ENCODE results near the gene SSR2.
A peak's percentile ranks its signal among the peaks of the same experiment; 100 is the strongest.

Gene SSR2

GRCh38 chr1:155989242-155990004 lies 31.3 kb downstream of the SSR2 start (continued):
- TF ChIP-seq ZNF76 (tag by site-specific recombination; IDR thresholded peaks at IDR 0.05; ENCODE audit: borderline replicate concordance, low read depth) (no peak), YY1 (tag by site-specific recombination; IDR thresholded peaks at IDR 0.05) (no peak), ZNF423 (tag by site-specific recombination; IDR thresholded peaks at IDR 0.05) (no peak), ZNF148 (tag by site-specific recombination; IDR thresholded peaks at IDR 0.05; ENCODE audit: borderline replicate concordance) (no peak), ZBTB17 (tag by site-specific recombination; IDR thresholded peaks at IDR 0.05) (peak; percentile 39; the same call in 1 of the 2 replicates), SP7 (tag by site-specific recombination; IDR thresholded peaks at IDR 0.05) (no peak), BCL11B (tag by site-specific recombination; IDR thresholded peaks at IDR 0.05; ENCODE audit: low read depth) (no peak), ZNF2 (tag by site-specific recombination; IDR thresholded peaks at IDR 0.05) (peak; percentile 66; the same call in 1 of the 2 replicates), ZNF341 (tag by site-specific recombination; IDR thresholded peaks at IDR 0.05; ENCODE audit: low read depth) (no peak), KLF1 (tag by site-specific recombination; IDR thresholded peaks at IDR 0.05) (0 out of 2 replicates have a peak, but pooled peaks have one; percentile 36), KLF8 (tag by site-specific recombination; IDR thresholded peaks at IDR 0.05) (no peak)
- TF ChIP-seq, protein P1, sequence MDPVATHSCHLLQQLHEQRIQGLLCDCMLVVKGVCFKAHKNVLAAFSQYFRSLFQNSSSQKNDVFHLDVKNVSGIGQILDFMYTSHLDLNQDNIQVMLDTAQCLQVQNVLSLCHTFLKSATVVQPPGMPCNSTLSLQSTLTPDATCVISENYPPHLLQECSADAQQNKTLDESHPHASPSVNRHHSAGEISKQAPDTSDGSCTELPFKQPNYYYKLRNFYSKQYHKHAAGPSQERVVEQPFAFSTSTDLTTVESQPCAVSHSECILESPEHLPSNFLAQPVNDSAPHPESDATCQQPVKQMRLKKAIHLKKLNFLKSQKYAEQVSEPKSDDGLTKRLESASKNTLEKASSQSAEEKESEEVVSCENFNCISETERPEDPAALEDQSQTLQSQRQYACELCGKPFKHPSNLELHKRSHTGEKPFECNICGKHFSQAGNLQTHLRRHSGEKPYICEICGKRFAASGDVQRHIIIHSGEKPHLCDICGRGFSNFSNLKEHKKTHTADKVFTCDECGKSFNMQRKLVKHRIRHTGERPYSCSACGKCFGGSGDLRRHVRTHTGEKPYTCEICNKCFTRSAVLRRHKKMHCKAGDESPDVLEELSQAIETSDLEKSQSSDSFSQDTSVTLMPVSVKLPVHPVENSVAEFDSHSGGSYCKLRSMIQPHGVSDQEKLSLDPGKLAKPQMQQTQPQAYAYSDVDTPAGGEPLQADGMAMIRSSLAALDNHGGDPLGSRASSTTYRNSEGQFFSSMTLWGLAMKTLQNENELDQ (tag by site-specific recombination; IDR thresholded peaks at IDR 0.05; ENCODE audit: low read depth), result no peak
- TF ChIP-seq, protein P2, sequence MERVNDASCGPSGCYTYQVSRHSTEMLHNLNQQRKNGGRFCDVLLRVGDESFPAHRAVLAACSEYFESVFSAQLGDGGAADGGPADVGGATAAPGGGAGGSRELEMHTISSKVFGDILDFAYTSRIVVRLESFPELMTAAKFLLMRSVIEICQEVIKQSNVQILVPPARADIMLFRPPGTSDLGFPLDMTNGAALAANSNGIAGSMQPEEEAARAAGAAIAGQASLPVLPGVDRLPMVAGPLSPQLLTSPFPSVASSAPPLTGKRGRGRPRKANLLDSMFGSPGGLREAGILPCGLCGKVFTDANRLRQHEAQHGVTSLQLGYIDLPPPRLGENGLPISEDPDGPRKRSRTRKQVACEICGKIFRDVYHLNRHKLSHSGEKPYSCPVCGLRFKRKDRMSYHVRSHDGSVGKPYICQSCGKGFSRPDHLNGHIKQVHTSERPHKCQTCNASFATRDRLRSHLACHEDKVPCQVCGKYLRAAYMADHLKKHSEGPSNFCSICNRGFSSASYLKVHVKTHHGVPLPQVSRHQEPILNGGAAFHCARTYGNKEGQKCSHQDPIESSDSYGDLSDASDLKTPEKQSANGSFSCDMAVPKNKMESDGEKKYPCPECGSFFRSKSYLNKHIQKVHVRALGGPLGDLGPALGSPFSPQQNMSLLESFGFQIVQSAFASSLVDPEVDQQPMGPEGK (tag by site-specific recombination; IDR thresholded peaks at IDR 0.05), result 0 out of 2 replicates have a peak, but pooled peaks have one; percentile 29
- TF ChIP-seq, protein P3, sequence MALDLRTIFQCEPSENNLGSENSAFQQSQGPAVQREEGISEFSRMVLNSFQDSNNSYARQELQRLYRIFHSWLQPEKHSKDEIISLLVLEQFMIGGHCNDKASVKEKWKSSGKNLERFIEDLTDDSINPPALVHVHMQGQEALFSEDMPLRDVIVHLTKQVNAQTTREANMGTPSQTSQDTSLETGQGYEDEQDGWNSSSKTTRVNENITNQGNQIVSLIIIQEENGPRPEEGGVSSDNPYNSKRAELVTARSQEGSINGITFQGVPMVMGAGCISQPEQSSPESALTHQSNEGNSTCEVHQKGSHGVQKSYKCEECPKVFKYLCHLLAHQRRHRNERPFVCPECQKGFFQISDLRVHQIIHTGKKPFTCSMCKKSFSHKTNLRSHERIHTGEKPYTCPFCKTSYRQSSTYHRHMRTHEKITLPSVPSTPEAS (tag by site-specific recombination; IDR thresholded peaks at IDR 0.05), result no peak
- TF ChIP-seq, protein P4, sequence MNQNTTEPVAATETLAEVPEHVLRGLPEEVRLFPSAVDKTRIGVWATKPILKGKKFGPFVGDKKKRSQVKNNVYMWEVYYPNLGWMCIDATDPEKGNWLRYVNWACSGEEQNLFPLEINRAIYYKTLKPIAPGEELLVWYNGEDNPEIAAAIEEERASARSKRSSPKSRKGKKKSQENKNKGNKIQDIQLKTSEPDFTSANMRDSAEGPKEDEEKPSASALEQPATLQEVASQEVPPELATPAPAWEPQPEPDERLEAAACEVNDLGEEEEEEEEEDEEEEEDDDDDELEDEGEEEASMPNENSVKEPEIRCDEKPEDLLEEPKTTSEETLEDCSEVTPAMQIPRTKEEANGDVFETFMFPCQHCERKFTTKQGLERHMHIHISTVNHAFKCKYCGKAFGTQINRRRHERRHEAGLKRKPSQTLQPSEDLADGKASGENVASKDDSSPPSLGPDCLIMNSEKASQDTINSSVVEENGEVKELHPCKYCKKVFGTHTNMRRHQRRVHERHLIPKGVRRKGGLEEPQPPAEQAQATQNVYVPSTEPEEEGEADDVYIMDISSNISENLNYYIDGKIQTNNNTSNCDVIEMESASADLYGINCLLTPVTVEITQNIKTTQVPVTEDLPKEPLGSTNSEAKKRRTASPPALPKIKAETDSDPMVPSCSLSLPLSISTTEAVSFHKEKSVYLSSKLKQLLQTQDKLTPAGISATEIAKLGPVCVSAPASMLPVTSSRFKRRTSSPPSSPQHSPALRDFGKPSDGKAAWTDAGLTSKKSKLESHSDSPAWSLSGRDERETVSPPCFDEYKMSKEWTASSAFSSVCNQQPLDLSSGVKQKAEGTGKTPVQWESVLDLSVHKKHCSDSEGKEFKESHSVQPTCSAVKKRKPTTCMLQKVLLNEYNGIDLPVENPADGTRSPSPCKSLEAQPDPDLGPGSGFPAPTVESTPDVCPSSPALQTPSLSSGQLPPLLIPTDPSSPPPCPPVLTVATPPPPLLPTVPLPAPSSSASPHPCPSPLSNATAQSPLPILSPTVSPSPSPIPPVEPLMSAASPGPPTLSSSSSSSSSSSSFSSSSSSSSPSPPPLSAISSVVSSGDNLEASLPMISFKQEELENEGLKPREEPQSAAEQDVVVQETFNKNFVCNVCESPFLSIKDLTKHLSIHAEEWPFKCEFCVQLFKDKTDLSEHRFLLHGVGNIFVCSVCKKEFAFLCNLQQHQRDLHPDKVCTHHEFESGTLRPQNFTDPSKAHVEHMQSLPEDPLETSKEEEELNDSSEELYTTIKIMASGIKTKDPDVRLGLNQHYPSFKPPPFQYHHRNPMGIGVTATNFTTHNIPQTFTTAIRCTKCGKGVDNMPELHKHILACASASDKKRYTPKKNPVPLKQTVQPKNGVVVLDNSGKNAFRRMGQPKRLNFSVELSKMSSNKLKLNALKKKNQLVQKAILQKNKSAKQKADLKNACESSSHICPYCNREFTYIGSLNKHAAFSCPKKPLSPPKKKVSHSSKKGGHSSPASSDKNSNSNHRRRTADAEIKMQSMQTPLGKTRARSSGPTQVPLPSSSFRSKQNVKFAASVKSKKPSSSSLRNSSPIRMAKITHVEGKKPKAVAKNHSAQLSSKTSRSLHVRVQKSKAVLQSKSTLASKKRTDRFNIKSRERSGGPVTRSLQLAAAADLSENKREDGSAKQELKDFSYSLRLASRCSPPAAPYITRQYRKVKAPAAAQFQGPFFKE (tag by site-specific recombination; IDR thresholded peaks at IDR 0.05; ENCODE audit: borderline replicate concordance), result no peak

Measured in HEK293 (cell line).